ENCODE results near the gene GLB1L. TPM values are rescaled to one million over a fixed set of nuclear protein-coding genes. Genes with fewer than 3 reads are reported as not detected.

Gene GLB1L
- total and polyA plus RNA-seq, 2 of the 8 experiments (the other 6 are each of a cell fraction or from before 2014, with no cell fraction given) = 3.7 to 4.0 TPM

- no peak for TF ChIP-seq CHD7 (IDR thresholded peaks at IDR 0.05; ENCODE audit: insufficient replicate concordance, low read length)
Observed at GRCh38 chr2:219223831-219224610, 21.2 kb downstream of the GLB1L start (continued).
